Activated CD8-positive, alpha-beta memory T cell treated with anti-CD3 and anti-CD28 coated beads for 4 hours (primary cell): ENCODE data around the gene ETS2.
A peak's percentile ranks its signal among the peaks of the same experiment; 100 is the strongest.
"Not testable (repeated sequence)": the region's sequence is repeated elsewhere in the genome, so short reads cannot be mapped to it uniquely, and the experiment has no call there.

Source experiments
- DNase-seq, 2 donors: peaks; one replicate each; pipeline ENCODE4 v3.0.0-alpha.2; 2020; ENCODE audit warnings: low read depth in 2 of 2

Gene ETS2

DNA sequence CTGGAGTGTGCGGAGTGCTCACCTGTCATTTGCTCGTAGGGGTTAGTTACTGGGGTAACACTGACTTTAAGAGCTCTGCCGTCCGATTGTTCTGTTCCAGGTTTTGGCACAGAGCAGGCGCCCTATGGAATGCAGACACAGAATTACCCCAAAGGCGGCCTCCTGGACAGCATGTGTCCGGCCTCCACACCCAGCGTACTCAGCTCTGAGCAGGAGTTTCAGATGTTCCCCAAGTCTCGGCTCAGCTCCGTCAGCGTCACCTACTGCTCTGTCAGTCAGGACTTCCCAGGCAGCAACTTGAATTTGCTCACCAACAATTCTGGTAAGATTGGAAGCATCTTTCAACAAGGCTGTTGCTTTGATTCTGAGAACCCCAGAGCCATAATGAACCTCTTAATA is 12.6 kb downstream of the ETS2 start:
- no peak for DNase-seq

DNA sequence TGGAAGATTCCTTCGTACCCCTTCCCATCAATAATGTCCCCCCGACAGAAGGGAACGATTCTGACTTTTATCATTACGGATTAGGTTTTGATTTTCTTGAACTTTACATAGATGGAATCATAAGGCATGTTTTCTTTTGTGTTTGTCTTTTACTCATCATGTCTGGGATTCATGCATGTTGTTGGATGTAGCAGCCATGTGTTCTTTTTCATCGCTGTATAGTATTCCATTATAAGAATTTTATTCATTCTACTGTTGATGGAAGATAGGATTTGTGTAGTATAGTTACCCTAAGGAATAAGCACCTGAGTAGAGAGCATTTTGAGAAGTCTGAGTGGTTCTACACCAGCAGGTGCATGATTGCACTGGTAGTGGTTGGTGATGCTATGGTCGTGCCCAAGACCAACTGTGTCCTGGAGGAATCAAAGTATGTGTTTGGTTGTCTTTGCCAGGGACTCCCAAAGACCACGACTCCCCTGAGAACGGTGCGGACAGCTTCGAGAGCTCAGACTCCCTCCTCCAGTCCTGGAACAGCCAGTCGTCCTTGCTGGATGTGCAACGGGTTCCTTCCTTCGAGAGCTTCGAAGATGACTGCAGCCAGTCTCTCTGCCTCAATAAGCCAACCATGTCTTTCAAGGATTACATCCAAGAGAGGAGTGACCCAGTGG is 13.5 kb downstream of the ETS2 start:
- DNase-seq, result no peak

DNA sequence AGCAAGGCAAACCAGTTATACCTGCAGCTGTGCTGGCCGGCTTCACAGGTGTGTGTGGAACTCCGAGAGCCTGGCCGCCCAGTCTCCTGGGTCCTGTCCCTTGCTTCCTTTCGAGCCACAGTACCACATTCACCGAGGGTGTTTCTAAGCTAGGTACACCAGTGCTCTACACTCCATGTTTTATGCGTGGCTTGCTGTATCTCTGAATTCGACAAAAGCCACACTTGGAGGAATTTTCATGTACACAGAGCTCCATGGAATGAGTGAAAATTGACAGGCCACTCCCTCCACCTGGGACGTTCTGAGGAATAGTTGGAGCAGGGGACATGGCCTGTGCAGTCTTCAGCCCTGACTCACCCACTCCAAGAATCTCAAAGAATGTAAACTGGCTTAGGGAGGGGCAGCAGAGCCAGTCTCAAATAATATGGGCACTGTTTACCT is 14.0 kb downstream of the ETS2 start:
- no peak for DNase-seq

DNA sequence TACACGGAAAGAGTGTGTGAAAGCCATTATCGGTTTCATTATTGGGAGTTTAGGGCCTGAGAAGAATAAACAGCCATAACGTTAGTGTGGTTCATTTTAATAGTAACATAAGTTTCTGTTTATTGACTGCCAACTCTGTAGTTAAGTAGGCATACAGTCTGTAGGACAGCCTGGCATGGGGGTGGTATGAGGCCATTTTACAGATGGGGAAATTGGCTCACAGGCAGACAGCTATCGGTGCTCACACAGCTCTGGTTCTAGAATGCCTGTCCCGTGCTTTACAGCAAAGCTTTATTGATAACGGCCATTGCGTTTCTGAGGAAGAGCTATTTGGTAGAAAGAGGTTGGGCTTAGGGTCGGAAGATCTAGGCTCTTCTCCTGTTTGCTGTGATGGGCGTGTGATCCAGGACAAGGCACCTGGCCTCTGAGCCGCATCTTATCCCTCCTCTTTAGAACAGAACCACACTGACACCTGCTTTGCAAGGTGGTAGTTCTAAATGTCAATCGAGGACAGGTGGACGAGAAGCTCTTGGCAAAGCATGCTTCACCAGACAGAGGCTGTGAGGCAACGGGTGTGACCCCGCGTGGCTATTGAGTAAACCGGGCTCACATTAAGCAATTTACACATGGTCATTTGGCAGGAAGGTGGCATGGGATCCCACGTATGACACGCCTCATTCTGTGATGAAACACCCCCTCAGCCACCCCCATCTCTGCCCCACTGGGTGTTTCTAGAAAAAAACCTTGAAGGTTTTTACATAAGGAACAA is 14.9 kb downstream of the ETS2 start:
- no peak for DNase-seq

DNA sequence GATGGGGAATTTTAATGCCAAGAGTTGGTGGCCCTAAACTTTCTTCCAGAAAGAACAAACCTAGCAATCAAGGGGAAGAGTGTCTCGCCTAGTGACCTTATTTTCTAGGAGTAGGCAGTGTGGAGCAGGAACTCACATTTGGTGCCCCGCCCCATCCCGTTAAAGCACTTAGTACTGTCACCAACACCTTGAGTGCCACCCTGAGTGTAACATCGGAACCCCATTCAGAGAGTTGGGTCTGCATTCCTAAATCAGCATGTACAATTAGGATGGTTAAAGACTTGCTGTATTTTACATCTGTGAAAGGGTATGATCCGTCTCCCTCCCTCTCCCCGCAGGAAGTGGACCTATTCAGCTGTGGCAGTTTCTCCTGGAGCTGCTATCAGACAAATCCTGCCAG is 15.5 kb downstream of the ETS2 start:
- DNase-seq, result no peak

DNA sequence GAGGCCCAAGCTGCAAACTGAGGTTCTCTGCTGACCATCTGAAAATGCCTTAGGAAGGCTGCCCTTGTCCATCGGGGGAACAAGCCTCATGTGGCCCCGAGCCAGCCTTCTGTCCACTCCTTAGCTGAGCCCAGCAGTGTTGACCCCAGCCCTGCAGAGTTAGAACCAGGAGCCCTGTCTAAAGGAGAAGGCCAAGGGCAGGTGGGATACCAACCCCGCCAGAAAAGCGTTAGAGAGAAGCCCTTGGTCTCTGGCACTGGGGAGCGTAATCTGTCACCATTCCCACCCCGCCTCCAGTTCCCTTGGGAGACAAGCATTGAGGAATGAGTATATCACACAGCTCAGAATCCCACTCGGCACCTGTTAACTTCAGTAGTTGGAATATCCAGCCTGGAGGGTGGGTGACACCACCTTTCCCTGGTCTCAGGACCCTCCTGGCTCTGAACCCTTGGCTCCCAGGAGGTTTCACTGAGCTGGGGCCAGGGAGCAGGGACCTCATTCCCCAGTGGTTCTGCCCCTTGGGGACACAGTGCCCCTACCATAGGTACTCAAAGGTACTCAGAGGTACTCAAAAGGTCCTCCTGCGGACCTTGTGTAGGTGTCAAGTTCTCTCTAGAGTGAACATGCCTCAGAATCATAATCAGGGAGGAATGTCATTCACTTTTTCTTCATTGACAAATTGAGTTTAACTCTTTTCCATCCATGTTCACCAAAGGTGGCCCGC is 16.4 kb downstream of the ETS2 start:
- no peak for DNase-seq

DNA sequence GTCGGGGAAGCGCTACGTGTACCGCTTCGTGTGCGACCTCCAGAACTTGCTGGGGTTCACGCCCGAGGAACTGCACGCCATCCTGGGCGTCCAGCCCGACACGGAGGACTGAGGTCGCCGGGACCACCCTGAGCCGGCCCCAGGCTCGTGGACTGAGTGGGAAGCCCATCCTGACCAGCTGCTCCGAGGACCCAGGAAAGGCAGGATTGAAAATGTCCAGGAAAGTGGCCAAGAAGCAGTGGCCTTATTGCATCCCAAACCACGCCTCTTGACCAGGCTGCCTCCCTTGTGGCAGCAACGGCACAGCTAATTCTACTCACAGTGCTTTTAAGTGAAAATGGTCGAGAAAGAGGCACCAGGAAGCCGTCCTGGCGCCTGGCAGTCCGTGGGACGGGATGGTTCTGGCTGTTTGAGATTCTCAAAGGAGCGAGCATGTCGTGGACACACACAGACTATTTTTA is 17.1 kb downstream of the ETS2 start:
- DNase-seq, result no peak

DNA sequence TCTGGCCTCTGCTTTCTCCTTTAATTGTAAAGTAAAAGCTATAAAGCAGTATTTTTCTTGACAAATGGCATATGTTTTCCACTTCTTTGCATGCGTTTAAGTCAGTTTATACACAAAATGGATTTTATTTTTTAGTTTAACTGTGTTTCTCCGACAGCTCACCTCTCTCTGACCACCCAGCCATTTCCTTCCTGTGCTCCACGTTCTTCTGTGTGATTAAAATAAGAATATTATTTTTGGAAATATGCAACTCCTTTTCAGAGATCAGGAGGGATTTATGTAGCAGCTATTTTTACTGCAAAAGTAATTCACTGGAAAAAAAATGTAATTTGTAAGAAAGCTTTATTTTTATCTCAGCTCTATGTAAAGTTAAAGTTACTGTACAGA is 18.0 kb downstream of the ETS2 start:
- DNase-seq, result no peak

DNA sequence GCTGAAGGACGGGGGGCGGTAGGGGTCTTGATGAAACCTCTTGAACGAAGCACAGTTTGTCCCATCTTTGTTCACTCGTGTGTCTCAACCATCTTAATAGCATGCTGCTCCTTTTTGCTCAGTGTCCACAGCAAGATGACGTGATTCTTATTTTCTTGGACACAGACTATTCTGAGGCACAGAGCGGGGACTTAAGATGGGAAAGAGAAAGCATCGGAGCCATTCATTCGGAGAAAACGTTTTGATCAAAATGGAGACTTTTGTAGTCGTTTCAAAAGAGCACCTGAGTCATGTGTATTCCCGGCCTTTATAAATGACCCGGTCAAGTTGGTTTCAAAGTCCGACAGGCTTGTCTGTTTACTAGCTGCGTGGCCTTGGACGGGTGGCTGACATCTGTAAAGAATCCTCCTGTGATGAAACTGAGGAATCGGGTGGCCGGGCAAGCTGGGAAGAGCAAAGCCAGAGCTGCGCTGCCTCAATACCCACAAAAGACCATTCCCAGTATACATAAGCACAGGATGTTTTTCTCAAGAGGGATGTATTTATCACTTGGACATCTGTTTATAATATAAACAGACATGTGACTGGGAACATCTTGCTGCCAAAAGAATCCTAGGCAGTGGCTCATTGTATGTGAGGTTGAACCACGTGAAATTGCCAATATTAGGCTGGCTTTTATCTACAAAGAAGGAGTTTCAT is 18.5 kb downstream of the ETS2 start:
- DNase-seq, result no peak

DNA sequence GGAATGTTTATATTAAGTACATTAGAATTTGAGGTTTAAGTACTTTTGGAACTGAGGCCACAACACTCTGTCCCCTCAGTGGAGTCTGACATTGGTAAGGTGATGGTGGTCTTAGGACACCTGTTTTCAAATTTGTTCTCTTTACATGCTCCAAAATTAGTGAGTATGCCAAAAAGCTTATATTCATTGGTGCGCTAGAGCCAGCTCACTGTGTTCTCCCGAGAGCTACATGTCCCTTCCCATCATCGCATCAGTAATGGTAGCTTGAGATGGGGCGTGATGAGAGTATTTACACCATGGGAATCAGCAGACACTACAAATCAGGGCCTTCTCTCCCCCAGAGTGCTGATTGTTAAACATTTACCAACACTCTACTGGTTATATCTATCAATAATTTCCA is 19.5 kb downstream of the ETS2 start:
- DNase-seq, result no peak

DNA sequence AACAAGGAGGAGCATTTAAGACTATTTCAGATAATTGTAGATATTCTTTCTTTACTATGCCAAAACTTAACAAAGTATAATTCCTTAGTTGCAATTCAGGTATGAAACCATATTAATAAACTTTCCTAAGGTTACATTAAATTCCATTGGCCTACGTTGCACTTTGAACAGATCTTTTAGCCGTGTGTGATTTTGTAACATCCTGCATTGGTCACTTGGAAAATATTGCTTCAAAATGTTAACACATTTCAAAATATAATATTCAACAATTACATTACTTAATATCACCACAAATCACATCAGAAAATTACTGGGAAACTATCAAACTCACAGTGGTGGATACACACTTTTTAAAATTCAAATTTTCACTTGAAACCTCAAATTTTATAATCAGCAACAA is 20.2 kb downstream of the ETS2 start:
- no peak for DNase-seq

DNA sequence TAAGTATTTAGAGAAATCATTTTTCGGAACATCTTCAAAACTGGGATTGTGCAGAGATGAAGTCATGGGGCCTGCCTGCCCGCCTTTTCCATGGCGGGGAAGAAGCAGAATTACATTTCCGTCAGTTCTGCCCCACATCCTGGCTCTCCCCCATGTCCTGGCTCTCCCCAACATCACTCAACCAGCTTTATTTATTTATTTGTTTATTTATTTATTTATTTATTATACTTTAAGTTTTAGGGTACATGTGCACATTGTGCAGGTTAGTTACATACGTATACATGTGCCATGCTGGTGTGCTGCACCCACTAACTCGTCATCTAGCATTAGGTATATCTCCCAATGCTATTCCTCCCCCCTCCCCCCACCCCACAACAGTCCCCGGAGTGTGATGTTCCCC is 22.4 kb downstream of the ETS2 start:
- DNase-seq, result not testable (repeated sequence)

DNA sequence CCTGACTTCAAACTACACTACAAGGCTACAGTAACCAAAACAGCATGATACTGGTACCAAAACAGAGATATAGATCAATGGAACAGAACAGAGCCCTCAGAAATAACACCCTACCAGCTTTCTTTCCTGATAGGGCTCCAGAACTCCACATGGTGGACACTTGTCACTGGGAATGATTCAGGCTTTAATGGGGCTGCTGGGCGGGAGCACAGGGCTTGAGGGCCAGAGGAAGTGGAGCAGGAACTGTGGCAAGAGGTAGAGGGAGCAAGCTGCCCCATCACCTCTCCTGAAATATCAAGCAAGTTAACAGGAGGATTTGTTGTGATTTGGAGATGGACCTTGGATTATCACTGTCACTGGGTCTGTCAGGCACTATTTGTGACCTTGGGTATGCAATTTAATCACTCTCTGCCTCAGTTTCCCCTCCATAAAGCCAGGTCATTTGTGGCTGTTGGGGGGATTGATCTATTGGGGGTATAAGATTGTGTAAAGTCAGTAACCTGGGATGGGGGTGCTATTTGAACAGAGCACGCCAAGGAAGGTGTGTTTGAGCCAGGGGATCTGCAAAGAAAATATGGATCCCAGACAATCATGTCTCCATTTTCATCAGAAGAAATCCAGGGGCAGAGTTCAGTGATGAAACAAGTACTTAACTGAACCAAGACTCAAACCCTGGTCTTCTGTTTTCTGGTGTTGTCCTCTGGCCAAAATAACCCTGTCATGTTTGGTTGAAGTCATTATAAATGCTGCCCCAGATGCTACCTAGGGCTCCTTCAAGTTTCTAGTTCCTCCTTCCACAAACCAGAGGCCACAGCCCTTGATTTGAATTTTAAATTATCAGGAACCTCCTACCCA is 25.2 kb downstream of the ETS2 start:
- DNase-seq, result no peak

DNA sequence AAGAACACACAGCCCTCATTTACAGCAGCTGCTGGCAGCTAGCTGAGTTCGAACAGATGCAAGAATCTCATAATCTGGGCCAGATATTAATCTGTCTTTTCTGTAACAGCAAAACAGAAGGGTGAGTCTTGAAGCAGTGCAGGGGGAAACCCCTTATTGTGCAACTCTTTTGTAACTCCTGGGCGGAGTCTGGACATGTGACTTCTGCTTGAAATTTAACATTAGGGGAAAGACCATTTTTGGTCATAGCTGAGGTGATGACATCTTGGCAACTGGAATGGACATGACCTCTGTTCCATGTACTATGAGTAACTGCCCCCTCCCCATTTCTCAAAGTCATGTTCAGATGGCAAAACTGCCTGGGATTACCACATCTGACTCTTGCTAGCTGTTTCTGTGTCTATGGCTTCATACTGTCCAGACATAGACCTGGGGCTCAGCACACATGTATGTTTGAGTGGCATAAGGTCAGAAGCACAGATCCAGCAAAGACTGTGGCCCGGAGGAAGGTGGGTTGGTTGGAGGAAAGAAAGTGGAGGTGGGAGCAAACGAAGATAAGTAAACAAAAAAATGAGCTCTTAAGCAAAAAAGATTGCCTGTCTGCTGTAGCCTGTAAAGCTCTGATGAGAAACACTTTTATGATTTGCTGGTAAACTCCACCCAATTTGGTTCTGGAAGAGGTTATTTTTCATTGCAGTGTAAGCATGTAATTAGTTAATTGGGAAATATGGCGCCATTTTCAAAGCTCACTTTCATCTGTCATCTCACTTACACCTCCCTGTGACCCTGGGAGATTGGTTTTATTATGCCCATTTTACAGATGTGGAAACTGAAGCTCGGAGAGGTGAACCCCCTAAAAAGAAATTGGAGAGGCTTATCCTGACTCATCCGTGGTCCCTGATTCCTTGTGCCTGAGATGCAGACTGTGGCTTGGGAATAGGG is 26.1 kb downstream of the ETS2 start:
- DNase-seq, result peak in 1 of 2 donors; percentile 14

DNA sequence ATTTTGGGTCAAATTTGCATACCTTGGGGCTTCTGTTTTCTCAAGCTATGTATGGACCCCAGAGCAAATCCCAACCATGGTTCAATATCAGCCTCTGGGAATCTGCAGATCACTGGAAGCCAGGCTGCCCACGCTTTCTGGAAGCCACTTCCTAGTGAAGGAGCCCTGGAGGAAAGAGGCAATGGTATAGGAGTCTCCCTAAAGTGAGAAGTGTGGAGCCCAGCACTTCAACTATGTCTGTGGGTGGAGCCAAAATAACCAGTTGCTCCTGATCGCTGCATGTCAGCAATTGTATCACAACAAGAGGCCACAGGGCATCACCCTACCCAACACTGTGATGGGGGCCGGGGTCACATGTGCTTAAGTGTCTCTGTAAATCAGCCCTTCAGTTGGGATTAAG is 26.9 kb downstream of the ETS2 start:
- no peak for DNase-seq

DNA sequence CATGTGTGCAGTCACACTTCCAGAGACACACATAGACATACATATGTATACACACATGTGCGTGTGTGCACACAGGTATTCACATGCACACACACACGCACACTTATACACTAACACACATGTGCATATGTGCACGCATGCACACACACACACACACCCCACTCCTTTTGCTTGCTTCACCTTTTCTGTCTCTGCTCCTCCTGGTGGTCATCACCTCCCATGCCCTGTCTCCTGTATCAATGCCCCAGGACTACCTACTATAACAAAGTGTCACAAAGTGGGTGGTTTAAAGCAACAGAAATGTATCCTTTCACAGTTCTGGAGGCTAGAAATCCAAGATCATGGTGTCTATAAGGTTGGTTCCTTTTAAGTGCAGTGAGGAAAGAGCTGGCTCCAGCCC is 27.4 kb downstream of the ETS2 start:
- no peak for DNase-seq

DNA sequence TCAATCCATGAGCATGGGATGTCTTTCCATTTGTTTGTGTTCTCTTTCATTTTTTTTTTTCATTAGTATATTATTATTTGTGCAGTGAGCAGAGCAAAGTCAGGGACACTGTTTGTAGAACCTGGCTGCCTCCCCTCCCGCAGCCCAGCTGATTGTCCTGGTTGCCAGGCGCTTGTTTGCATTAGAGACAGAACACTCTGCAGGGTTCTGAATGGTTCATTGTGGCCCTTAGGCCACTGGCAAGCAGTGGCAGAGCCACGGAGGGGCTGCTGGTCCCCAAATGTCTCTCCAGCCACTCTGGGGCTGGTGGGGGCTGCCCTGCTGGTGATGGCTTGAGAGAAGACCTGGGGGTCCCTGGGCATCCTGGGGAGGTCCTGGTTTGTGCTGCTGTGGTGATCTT is 29.0 kb downstream of the ETS2 start:
- DNase-seq, result no peak

DNA sequence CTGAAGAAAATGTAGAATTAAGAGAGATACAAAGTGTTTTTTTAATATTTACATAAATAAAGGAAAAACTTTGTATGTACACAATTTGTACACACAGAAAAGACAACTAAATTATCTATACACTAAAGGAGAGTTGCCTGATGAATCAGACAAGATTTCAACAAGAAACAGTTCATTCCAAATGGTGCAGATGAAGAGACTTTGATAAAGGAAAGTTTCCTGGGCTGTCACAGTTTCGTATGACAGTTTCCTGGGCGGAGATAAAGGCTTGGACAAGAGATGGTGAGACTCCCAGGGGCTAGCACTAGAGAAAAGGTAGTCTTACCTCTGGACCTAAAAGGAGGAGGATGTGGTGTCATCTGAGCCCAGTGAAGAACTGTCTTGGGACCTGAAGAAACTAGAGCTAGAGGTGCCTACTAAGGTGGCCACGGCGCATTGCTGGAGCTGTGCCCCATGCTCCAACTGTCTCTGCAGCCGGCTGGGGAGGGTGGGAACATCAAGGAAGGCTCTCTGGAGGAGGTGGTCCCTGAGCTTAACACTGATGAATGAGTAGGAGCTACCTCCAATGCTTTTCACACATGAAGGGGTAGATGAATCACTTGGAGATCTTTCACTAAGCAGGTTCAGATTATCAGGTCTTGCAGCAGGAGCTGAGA is 32.2 kb downstream of the ETS2 start:
- DNase-seq, result no peak

DNA sequence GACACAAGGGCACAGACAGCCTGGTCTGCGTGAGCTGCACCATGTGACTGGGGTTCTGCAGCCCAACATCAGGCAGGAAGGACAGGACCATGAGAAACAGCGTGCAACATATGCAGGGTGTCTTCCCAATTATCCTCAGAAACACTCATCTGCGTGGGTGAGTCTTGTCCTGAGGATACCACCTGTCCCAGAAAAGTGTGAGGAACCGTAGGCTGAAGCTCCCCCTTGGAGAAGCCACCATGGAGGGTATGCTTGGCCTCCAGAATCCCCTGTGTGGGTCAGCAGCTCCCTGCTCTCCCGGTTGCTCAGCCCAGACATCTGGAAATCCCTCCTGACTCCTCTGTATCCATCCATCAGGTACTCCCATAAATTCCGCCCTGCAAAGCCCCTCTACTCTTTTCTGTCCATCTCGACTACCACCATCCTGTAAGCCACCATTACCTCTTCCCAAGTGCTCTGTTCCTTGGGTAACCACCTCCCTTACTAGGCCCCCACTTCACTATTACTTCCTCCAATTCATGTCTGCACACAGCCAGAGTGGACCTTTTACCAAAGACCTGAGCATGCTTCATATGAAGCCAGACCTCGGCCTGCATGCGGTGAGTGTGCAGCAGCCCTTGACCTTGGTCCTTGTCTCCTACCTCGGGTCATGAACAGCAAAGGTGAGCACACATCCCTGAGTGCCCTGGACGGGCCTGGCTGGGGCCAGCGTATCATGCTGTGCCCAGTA is 33.0 kb downstream of the ETS2 start:
- DNase-seq, result no peak
